Activated CD8-positive, alpha-beta memory T cell treated with anti-CD3 and anti-CD28 coated beads, Interleukin-2, amount 50 U/mL, for 4 hours (primary cell): Measurements from ENCODE around the gene SPRR1A.

Source experiments
- DNase-seq: peaks from one replicate; pipeline ENCODE4 v3.0.0-alpha.2; 2020

The SPRR1A gene

GRCh38 chr1:153032677-153033308 lies 48.9 kb downstream of the SPRR1A start:
- no peak for DNase-seq

- no peak for DNase-seq
Observed at GRCh38 chr1:153035211-153035610, 51.3 kb downstream of the SPRR1A start.
